DMS114 treated with DMSO at 0.1 percent for 48 hours (cell line): Measurements from ENCODE around the gene RASL10A.
A peak's percentile ranks its signal among the peaks of the same experiment; 100 is the strongest.

Source experiments
- DNase-seq: peaks from one replicate; lab custom pipeline; 2025; ENCODE audit not compliant: unreplicated experiment; lab: John Stamatoyannopoulos, UW

The RASL10A gene

DNA sequence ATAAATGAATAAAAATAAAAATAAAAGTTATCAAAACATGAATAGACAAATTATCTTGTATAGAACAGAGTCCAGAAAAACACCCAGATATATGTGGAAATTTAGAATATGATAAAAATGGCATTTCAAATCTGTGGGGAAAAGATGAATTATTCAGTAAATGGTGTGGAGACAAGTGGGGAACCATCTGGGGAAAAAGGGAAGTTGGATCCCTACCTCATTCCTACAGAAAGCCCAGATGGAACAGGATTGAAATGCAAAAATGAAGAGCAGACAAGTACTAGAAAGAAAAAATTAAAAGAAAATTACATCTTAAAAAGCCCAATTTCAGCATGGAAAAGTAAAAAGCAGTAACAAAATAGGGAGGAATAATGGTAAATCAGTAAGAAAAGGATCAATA, 8.1 kb upstream of the RASL10A start:
- no peak for DNase-seq

DNA sequence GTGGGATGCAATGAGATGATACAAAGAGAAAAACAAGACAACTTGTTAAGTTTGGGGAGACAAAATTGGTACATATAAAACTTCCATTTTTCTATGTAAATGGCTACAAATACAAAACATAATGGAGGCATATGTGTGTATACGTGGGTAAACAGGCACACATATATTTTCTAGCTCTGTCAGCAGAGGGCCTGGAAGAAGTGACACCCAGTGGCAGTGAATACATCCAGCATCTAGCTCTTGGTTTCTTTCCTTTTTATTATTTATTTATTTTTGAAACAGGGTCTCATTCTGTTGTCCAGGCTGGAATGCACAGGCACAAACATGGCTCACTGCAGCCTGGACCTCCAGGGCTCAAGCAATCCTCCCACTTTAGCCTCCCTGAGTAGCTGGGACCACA, 5.0 kb upstream of the RASL10A start:
- peak; percentile 16 for DNase-seq

DNA sequence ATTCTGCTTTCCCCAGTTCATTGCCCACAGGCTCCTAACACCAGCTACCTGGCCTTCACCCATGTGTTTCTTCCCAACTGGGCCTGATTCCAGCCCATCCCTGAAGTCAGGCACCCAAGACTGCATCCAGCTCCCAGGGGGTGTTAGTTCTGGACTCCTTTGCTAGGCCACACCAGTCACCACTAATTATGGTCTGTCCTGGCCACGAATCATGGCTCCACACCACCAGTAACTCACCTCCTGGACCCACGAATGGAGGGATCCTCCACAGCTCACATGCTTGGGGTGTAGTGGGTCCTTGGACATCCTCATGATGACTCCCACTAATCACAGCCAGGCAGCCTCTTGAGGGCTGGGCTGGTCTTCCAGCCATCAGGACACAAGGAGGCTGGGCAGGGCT, 3.6 kb upstream of the RASL10A start:
- DNase-seq: no peak

DNA sequence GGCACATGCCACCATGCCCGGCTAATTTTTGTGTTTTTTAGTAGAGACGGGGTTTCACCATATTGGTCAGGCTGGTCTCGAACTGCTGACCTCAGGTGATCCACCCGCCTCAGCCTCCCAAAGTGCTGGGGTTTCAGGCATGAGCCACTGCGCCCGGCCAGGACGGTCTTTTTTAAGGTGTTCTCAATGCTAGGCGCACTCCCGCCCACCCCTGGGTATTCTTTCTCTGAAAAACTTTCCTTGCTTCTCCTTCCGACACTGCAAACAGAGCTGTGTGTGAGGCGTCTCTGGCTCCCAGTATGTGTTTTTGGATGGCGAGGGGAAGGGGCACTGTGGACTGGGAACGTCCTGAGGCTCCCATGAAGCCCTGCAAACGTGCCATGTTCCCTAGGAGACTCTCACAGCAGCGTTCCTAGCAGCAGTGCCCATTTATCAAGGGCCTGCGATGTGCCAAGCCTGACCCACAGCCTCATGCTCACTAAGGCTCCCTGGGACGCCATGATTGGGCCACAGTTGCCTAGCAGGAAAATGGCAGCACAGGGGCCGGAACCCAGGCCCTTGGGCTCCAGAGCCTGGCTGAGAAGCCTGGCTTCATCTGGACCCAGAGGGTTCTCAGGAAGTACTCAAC, 2.4 kb upstream of the RASL10A start:
- no peak for DNase-seq

DNA sequence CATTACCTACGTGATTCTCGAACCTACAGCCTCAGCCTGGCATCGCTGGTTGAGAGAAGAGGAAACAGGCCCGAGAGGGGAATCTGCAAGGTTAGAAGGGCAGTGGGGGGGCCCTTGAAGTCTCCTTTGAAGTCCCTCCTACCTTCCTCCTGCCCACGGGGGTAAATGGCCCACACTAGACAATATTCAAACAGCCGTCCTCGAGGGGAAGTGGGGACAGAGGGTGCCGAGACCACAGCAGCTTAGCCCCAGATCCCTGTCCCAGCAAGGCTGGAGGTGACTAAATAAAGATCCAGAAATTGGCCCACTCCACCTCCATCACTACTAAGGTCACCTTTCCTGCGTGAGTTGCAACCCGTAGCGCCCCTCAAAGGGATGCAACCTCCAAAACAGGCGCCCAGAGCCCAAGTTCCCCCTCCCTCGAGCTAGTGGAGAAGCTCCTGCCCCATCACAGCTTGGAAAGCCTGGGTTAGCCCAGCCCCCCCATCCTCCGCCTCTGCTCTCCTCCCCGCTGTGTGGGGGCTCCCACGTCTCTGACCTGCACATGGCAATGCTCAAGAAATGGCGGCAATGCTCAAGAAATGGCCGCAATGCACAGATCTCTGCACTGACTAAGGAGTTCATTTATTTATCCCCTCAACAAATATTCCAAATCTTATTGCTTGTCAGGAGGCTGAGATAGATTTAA, 788 bp upstream of the RASL10A start:
- DNase-seq: no peak

DNA sequence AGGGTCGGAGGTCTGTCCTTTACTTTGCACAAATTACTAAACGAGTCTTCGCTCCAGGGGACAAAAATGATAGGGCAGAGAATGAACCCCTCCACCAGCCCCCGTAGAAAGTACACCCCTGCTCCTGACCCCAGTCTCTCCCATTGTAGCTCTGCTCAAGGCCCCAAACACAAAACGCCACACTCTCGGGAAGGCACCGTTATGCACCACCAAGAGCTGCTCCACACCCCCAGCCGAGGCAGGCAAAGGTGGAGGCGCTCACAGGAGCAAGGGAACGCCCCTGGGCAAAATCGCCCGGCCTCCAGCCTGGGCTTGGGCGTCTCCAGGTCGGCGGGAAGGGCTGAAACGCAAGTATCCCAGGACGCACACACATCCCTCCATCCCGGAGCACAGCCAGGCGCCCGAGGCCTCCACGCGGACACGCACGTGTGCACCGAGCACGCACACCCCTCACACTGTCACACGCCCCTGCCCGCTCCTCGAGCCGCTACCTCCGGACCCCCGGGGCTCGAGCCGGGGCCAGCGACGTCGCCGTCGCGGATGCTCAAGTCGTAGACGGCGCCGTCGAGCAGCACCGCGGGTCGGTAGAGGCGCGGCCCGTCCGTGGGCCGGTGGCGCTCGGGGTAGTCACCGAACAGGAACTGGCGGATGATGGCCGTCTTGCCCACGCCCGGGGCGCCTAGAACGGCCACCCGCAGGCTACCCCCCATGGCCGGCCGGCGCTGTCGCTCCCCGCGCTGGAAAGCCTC, 786 bp downstream of the RASL10A start:
- no peak for DNase-seq

DNA sequence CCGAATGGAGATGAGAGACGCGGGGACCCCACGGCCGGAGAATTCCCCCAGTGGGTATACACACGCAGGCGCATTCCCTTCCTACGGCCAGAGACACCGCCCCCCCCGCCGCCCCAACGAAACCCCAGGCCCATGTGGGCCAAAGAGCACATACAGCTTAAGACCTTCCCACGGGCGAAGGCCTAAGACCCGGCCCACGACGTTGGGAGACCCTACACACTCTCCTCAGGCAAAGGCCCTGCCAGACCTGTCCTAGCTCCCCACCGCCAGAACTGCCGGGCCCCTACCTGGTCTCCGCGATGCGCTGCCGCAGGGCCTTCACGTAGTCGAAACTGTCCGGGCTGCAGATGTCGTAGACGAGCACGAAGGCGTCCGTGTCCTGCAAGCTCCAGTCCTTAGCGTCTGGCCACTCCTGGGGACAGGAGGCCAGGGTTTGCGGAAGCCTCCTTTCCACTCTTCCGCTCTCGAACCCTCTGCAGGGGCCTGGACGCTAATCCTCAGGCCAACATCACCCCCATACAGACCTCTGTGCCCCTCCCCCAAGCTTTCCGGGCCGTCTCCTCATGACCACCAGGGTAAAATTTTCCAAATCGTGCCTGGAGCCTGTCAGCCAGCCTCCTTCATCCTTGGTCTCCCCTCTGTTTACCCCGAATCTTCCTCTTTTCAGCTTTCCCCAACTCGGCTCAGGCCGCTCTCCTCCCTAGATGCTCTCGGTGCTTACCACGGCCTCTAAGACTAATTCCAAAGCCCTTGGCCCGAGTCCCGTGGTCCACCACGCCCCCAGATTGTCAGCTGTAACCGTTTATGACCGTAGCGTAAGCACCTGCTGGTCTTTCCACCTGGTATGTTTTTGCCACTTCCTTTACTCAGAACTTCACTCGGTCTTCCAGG, 1.7 kb downstream of the RASL10A start:
- no peak for DNase-seq

DNA sequence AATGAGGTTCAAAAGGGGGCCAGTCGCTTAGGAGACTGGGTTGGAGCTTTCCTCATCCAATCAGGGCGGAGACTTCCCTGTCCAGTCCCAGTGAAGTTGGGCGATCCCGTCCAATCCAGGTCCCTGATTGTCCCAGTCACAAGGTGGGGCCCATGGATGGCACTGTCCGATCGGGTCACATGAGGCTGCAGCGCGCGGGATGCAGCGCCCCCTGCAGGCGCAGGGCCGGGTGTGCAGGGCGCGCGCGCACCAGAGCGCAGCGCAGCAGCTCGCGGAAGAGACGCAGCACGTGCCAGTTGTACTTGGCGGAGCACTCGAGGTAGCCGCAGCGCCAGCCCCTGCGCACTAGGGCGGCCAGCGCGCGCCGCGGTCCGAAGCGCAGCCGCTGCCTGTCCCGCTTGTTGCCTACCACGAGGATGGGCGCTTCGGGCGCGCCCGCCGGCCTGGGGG, 2.3 kb downstream of the RASL10A start:
- no peak for DNase-seq

DNA sequence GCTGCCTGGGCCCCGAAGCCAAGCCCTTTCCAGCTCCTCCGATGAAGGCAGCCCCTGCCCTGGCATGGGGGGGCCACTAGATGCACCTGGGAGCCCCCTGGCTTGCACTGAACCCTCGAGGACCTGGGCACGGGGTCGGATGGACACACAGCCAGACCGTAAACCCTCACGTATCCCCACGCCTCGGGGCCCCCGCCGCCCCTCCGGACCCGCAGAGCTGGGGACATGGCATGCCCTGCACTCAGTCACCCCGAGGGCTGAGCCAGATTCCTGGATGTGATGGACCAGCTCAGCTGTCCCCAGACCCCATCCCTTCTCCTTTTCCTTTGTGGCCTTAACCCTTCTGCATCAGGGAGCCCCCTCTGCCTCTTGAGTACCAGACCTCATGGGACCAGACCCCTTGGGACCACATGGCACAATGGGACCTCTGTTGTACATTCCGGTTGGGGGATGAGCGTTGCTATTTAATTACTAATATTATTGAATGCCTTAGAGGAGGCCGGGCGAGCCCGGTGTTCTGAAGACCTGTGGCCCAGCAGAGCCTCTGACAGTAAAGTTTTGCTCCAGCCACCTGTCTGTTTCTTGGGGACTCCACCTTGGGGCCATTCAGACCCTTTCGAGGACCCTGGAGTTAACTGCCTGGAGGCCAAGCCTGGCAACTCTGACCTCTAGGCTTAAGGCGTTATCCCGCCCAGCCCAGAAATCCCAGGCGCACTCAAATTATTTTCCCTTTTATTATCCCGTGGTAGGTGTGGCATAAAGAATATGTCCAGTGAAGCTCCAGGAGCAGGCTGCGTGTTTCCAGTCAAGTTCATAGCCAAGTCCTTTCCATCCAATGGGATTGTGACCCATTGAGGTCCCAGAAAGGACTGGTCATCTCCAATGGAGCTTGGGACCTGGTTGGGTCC, 3.0 kb downstream of the RASL10A start:
- DNase-seq: no peak

DNA sequence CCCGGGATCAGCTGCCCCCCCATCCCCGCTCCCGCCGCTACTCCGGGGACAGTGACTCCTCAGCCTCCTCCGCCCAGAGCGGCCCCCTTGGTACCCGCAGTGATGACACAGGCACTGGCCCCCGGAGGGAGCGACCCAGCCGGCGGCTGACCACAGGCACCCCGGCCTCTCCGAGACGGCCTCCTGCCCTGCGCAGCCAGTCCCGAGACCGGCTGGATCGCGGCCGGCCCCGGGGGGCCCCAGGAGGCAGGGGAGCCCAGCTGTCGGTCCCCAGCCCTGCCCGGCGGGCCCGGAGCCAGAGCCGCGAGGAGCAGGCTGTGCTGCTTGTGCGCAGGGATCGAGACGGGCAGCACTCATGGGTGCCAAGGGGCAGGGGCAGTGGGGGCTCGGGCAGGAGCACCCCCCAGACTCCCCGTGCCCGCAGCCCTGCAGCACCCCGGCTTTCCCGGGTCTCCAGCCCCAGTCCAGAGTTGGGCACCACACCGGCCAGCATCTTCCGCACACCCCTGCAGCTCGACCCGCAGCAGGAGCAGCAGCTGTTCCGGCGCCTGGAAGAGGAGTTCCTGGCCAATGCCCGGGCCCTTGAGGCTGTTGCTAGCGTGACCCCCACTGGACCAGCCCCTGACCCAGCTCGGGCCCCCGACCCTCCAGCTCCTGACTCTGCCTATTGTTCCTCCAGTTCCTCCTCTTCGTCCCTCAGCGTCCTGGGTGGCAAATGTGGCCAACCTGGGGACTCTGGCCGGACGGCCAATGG, 3.9 kb downstream of the RASL10A start:
- no peak for DNase-seq

DNA sequence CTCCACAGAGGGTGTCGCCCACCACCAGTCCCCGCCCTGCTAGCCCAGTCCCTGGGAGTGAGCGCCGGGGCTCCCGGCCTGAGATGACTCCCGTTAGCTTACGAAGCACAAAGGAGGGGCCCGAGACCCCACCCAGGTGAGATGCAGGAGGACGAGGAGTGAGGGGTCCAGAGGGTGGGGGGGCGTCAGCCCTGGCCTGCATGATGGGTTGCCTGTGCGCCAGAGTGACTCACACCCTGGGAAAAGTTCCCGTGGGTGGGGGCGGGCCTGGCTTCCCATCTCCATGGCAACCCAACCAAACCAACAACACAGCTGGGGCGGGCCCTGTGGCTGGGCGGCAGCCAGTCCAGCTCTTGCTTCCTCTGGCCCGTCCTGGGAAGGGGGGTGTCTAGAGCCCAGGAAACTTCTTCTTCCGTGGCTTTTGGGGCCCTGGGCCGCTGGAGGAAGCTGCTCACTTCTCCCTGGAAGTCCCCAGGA, 4.6 kb downstream of the RASL10A start:
- DNase-seq: no peak

DNA sequence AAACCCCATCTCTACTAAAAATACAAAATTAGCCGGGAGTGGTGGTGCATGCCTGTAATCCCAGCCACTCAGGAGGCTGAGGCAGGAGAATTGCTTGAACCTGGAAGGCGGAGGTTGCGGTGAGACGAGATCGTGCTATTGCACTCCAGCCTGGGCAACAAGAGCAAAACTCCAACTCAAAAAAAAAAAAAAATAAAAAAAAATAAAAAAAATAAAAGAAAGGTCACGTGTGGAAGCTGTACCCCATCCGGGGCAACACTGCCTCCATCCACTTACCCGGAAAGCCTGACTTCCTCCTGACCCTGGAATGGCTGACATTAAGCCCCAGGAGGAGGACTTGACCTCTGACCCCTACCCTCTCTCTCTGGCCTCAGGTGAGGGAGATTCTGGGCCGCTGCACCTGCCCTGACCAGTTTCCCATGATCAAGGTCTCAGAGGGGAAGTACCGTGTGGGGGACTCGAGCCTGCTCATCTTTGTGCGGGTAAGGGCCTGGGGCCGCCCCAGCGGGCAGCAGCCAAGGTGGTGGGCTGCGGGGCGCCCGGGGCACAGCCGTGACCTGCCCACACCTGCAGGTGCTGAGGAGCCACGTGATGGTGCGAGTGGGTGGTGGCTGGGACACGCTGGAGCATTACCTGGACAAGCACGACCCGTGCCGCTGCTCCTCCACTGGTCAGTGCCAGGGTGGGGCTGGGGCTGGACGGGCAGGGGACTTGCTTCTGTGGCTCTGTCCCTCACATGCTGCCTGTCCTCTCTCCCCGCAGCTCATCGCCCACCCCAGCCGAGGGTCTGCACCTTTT, 5.2 kb downstream of the RASL10A start:
- no peak for DNase-seq

DNA sequence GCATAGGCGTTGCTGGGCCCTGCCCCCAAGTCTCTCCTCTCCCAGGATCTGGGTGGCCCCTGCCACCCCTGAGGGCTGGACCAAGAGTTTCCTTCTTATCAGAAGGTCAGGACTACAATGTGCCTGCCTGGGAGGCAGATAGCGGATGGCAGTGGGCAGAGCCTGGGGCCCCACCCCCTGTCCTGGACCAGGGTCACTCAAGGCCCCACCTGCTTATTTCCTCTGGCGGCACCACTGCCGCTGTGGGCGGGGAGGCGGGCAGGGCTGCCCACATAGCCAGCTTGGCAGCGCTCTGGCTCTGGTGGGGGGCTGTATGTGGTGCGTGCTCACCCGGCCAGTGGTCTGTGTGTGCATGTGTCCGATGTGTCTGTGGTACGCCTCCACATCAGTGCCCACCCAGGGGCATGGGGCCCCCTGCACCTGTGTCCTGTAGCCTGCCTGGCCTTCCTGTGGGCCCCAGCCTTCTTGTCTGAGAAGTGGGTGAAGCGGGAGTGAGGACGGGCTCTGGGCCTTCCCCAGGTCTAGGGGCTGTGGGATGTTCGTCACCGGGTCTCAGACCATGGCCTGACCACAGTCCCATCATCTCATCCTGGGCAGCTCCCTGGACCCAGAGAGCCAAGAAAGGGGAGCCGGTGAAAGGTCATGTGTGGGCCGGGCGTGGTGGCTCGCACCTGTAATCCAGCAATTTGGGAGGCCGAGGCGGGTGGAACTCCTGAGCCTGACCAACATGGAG, 6.0 kb downstream of the RASL10A start:
- no peak for DNase-seq

DNA sequence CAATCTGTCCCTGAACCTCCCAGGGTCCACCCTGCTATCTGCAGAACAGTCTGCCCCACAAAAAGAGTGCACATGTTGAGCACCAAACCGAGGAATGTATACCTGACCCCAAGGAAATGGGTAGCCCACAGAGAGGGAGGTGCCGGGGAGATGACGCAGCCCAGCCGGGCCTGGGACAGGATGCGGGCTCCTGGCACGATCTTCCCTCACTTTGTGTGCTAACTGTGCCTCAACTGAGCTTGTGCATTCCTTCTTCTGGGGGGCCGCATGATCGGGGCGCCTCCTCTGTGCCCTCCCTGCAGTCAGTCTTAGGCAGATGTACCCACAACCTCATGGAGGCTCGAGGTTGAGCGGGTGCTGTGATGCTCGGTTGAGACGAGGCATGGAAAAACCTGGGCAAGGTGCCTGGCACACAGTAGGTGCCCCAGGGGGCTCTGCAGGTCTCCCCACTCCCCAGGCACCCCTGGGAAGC, 6.7 kb downstream of the RASL10A start:
- no peak for DNase-seq

DNA sequence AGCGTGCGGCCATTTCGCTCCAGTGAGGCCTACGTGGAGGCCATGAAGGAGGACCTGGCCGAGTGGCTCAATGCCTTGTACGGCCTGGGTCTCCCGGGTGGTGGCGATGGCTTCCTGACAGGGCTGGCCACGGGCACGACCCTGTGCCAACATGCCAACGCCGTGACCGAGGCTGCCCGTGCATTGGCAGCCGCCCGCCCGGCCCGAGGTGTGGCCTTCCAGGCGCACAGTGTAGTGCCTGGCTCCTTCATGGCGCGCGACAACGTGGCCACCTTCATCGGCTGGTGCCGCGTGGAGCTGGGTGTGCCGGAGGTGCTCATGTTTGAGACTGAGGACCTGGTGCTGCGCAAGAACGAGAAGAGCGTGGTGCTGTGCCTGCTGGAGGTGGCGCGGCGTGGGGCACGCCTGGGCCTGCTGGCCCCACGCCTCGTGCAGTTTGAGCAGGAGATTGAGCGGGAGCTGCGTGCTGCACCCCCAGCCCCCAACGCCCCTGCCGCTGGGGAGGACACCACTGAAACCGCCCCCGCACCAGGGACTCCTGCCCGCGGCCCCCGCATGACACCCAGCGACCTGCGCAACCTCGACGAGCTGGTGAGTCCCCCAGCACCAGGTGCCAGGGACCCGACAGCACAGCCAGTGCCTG, 7.2 kb downstream of the RASL10A start:
- no peak for DNase-seq

DNA sequence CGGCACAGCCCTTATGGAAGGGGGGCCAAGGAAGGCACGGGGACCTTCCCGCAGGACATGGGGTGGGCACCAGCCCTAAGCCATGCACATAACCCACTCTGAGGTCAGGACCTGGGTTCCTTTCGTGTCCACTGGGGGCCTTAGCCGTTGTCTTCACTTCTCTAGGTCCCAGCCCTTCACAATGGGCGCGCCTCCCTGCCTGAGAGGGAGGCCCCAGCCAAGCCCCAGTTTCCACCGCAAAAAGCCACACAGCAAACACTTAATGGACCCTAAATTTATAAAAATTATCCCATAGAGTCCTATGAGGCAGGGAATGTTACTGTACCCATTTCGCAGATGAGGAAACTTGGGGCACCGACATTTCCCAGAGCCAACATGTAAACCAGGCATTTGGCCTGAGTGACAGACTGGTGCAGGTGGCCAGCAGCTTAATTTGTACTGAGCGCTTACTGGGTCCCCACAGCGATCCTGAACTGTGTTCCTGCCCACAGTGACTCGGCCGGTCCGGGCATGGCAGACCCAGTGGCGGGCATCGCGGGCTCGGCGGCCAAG, 7.8 kb downstream of the RASL10A start:
- no peak for DNase-seq
